Eye (tissue), 1 donor: ENCODE data around the gene NAT9.

Experiments used
- DNase-seq: peaks from one replicate; pipeline ENCODE4 v3.0.0-alpha.2; 2015

Gene NAT9

GRCh38 chr17:74722782-74723181, 53.4 kb downstream of the NAT9 start:
- no peak for DNase-seq
